ENCODE results near the gene SAT1.

The SAT1 gene

GRCh38 chrX:23779025-23779424, 3.9 kb upstream of the SAT1 start:
- DNase-seq: no peak

DNA sequence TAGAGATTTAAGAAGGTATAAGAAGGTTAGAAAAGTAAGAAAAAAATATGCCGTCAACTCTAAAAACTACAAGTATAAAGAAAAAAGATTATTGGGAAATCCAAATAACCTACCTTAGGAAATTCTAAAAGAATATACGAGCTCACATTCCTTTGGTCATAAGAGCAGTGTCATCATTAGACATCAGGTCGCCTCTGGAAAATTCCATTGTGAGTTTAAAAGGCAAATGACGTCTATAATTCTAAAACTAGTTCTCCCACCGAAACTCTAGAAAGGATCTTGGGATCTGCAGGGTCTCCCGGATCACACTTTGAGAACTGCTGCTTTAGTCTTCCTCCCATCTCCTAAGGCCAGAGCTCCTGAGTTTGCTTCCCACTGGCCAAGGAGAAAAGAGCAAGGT, 518 bp upstream of the SAT1 start:
- DNase-seq: no peak

- no peak for DNase-seq
Measured at GRCh38 chrX:23783589-23784469, 856 bp downstream of the SAT1 start.

- no peak for DNase-seq
Measured at GRCh38 chrX:23784470-23785331, 1.7 kb downstream of the SAT1 start.

DNA sequence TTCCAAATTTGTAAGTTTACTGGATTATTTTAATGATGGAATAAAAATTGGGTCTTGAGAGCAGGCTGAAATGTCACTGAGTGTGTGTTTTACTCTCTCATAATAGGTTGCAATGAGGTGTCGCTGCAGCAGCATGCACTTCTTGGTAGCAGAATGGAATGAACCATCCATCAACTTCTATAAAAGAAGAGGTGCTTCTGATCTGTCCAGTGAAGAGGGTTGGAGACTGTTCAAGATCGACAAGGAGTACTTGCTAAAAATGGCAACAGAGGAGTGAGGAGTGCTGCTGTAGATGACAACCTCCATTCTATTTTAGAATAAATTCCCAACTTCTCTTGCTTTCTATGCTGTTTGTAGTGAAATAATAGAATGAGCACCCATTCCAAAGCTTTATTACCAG, 2.6 kb downstream of the SAT1 start:
- DNase-seq: no peak

DNA sequence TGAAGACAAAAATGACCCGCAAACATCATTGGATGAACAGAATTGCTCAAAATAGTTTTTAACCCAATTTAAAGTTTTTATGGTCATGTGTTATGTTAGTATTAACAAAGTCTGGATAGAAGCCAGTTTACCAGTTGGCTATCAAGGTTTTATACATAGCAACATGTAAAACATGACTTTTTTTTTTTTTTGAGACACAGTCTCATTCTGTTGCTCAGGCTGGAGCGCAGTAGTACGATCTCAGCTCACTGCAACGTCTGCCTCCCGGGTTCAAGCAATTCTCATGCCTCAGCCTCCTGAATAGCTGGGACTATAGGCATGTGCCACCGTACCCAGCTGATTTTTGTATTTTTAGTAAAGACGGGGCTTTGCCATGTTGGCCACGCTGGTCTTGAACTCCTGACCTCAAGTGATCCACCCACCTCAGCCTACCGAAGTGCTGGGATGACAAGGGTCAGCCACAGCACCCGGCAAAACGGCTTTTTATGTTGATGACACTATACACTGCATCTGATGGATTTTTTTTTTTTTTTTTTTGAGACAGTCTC, 3.4 kb downstream of the SAT1 start:
- DNase-seq: no peak

- DNase-seq: no peak
Measured at GRCh38 chrX:23787745-23788118, 4.8 kb downstream of the SAT1 start.

GRCh38 chrX:23788521-23788920, 5.5 kb downstream of the SAT1 start:
- no peak for DNase-seq

- no peak for DNase-seq
Measured at GRCh38 chrX:23788946-23789345, 6.0 kb downstream of the SAT1 start.

- DNase-seq: no peak
Measured at GRCh38 chrX:23789386-23790154, 6.6 kb downstream of the SAT1 start.

GRCh38 chrX:23790155-23790497, 7.2 kb downstream of the SAT1 start:
- DNase-seq: no peak

GRCh38 chrX:23792861-23793553, 10.0 kb downstream of the SAT1 start:
- DNase-seq: no peak

DNA sequence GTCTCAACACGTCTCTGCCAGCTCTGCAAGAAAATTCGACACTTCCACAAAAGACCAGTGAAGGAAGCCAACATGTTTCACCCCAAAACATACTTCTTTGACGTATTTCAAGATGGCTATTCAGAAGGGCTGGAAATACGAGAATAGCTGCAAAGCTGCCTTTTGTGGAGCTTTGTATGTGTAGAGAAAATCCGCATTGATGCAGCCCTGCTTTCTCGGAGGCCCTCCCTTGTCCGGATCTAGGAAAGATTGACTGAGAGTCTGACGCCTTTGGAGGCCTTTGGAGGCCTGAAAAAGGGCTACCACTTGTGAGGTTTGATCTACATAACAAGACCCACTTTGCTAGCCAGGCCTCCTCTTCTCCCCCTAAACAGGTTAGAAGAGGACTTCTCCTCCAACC, 12.2 kb downstream of the SAT1 start:
- no peak for DNase-seq

DNA sequence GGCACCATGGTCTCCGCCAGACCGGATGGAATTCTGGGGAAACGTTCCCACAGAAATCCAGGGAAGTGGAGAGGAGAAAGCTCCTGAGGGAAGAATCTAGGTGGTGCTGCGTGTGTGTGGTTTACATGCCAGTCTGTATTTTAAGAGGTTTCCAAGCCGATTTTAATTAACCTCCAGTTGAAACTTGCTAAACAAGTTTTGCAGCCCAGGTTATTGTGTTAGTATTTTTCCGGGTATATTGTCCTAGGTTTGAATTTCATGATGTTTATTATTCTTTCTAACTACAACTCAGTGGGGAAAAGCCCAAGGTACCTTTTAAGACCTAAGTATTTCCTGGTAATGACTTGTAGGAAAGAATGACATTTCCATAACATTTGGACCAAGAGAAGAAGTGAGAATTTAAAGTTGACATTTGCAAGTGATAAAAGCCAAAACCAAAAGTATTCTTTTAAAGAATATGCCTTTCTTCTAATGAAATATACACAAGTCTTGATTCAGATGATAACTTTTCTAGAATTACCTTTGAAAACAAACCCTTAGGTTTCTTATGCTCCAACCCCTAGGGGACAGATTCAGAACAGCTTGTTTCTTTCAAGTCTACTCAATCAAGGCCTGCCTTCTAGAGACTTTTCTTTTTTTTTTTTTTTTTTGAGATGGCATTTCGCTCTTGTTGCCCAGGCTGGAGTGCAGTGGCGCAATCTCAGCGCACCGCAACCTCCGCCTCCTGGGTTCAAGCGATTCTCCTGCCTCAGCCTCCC, 14.6 kb downstream of the SAT1 start:
- no peak for DNase-seq

- DNase-seq: no peak
Measured at GRCh38 chrX:23799469-23800065, 16.6 kb downstream of the SAT1 start.

DNA sequence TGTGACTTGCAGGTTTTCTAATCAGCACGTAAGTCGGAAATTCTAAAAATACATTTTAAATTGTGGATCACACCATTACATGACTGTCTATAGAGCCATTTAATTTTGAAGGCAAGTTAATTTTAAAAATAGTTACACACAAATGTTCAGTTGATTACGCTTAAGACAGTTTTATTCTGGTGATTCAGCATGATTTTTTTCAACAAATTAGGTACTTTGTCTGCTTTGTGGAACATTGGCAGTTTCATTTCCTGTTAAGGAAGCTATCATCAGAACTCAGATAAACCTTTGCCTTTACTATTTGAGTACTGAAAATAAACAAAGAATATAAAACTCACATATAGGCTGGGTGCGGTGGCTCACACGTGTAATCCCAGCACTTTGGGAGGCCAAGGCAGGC, 19.5 kb downstream of the SAT1 start:
- DNase-seq: no peak

- DNase-seq: no peak
Measured at GRCh38 chrX:23803931-23804381, 21.0 kb downstream of the SAT1 start.

DNA sequence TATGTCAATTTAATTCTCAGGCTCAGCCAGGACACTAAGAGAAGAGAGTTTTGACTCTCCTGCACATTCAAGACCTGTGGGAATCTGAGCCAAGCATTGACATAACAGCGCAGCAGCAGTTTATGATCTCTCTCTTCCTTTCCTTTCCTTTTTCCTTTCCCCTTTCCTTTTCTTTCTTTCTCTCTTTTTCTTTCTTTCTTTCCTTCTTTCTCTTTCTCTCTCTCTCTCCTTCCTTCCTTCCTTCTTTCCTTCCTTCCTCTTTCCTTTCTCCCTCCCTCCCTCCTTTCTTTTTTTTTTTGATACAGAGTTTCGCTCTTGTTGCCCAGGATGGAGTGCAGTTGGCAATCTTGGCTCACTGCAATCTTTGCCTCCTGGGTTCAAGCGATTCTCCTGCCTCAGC, 21.6 kb downstream of the SAT1 start:
- no peak for DNase-seq

- no peak for DNase-seq
Measured at GRCh38 chrX:23805389-23805788, 22.4 kb downstream of the SAT1 start.

- no peak for DNase-seq
Measured at GRCh38 chrX:23810279-23810678, 27.3 kb downstream of the SAT1 start.

GRCh38 chrX:23811108-23811651, 28.2 kb downstream of the SAT1 start:
- peak; percentile 16 for DNase-seq
